SU-DHL-6 (cell line): ENCODE data around the gene MT1E.
"Not testable (repeated sequence)": the region's sequence is repeated elsewhere in the genome, so short reads cannot be mapped to it uniquely, and the experiment has no call there.

Experiments used
- H2AFZ ChIP-seq: fragments of 200-600 bp; sonication (generic); 2 replicates; pipeline ENCODE4 v1.6.1; 2014; ENCODE audit warnings: low read depth, mild to moderate bottlenecking, moderate library complexity, mixed read lengths, antibody characterized with exemption, low read length; ENCODE audit not compliant: severe bottlenecking
- H3F3A ChIP-seq: fragments of 200-600 bp; shearing (Covaris generic); 2 replicates; pipeline ENCODE4 v1.6.0; 2016; ENCODE audit warnings: antibody characterized with exemption, mild to moderate bottlenecking; ENCODE audit not compliant: insufficient read depth
- H3K27ac ChIP-seq: fragments of 200-600 bp; sonication (generic); 2 replicates; pipeline ENCODE4 v1.5.1; 2016; ENCODE audit warnings: low read depth, mild to moderate bottlenecking, low read length, moderate library complexity, mixed read lengths
- H3K27me3 ChIP-seq: fragments of 200-600 bp; sonication (generic), shearing (Covaris generic); 2 replicates; pipeline ENCODE4 v1.6.0; 2014; ENCODE audit warnings: mild to moderate bottlenecking, low read length
- H3K36me3 ChIP-seq: fragments of 200-600 bp; sonication (generic); 2 replicates; pipeline ENCODE4 v1.6.1; 2014; ENCODE audit warnings: mild to moderate bottlenecking, low read length, mixed read lengths
- H3K4me2 ChIP-seq: fragments of 300-600, 200-600 bp; shearing (Covaris generic), sonication (generic); 2 replicates; pipeline ENCODE4 v1.6.0; 2014; ENCODE audit warnings: low read length, low read depth, mild to moderate bottlenecking; ENCODE audit not compliant: poor library complexity, severe bottlenecking
- H3K4me3 ChIP-seq: fragments of 200-600 bp; sonication (generic); 2 replicates; pipeline ENCODE4 v1.5.1; 2014; ENCODE audit warnings: antibody characterized with exemption, low read length, mild to moderate bottlenecking, mixed read lengths; ENCODE audit not compliant: insufficient read depth, poor library complexity, severe bottlenecking
- H3K79me2 ChIP-seq: fragments of 200-600 bp; sonication (generic); 2 replicates; pipeline ENCODE4 v1.6.1; 2014; ENCODE audit warnings: mild to moderate bottlenecking, low read length, moderate library complexity; ENCODE audit not compliant: insufficient read depth
- H3K9ac ChIP-seq: fragments of 200-600 bp; sonication (generic); 2 replicates; pipeline ENCODE4 v1.7.0; 2014; ENCODE audit warnings: mild to moderate bottlenecking, low read length
- H3K9me2 ChIP-seq: fragments of 200-600 bp; sonication (generic); replicated peaks from 2 replicates; pipeline ENCODE4 v1.6.1; 2014; ENCODE audit warnings: low read length; ENCODE audit not compliant: insufficient read depth
- H3K9me3 ChIP-seq: fragments of 200-600 bp; sonication (generic); 2 replicates; pipeline ENCODE4 v1.6.1; 2014; ENCODE audit warnings: low read length, mixed read lengths; ENCODE audit not compliant: insufficient read depth
- H4K20me1 ChIP-seq: fragments of 200-600 bp; sonication (generic); 2 replicates; pipeline ENCODE4 v1.6.1; 2014; ENCODE audit warnings: low read depth, mild to moderate bottlenecking, antibody characterized with exemption, low read length, moderate library complexity, mixed read lengths
- EZH2phosphoT487 ChIP-seq: fragments of 200-600 bp; sonication (generic), shearing (Covaris generic); conservative IDR thresholded peaks from 2 replicates; pipeline ENCODE4 v1.6.1; 2018; ENCODE audit warnings: mild to moderate bottlenecking, antibody characterized with exemption, low read length, moderate library complexity, mixed read lengths
- TF ChIP-seq, protein P1 (sequence below): fragments of 200-600 bp; sonication (generic); IDR thresholded peaks from one replicate; pipeline ENCODE4 v1.5.1; 2017; ENCODE audit warnings: antibody characterized with exemption, mild to moderate bottlenecking, low read length, moderate library complexity; ENCODE audit not compliant: insufficient read depth, poor library complexity, severe bottlenecking

Gene MT1E

DNA sequence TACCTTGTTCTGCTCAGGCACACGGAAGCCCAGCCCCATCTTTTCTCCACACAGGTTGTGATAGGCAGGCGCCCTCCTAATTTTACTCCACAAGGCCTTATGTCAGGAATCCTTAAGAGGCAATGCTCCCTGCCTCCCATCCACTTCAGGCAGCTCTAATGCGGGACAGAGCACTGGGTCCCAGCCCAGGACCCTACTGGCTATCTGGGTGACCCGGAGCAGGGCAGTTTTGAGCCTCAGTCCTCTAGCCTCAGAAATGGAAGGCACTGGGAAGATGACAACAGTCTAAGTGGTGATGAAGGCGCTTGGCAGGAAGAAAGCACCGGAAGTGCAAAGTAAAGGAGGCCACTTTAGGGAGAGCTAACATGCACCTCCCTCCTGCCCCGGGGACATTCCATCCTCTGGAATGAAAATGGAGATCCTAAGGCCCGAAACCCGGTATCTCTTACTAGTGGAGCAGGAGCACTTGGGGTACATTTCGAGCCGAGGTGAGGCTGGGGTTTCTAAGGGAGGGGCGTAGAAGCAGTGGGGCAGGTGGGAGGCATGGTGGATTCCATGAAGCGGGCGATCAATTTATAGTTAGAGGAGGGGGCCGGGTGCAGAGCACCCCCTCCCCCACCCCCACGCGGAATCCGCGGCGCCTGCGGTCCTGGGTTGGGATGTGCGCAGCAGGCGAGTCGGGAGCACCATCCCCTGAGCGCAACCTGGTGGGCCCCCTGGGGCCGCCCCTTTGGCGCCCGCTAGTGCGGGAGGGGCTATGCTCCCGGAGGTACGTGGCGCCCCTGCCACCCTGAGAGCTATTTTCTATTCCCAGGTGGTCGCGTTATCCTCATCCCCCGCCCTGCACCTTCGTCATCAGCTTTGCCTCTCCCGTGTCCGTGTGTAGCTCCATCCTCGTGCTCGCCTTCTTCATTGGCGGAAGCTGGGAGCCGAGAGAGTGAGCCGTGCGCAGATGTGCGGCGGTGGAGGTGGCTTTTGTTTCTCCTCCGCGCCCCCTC lies 37.1 kb downstream of the MT1E start:
- Histone ChIP-seq H3K4me2 (no peak overlapping the region), H3K27me3 (no peaks in the 10 kb centered on the region), H3K9ac (no peak overlapping the region)

DNA sequence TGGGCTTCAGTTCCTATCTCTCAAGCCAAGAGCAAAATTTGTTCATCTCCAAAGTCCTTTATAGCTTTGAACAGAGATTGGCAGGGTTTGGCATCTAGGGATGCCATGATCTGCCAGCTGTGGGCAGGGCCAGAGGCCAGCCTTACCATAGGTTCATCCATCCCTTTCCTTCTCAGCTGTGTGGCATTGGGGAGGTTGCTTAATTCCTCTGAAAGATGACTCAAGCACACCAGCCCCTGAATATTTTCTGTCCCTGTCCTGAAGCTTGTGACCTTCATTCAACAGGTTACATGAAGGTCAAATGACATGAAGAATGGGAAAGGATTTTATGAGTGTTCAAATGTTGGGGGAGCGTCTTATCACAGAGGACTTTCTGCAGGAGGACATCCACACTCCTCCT lies 38.9 kb downstream of the MT1E start:
- H3K9me2 ChIP-seq = no peaks in the 10 kb centered on the region
- no peaks in the 10 kb centered on the region for H3K79me2 ChIP-seq
- no peaks in the 10 kb centered on the region for H4K20me1 ChIP-seq
- H3K4me3 ChIP-seq = no peak overlapping the region
- no peak overlapping the region for H3K27ac ChIP-seq
- no peak overlapping the region for H3K4me2 ChIP-seq
- H3K36me3 ChIP-seq = no peaks in the 10 kb centered on the region
- no peak overlapping the region for H3K9ac ChIP-seq
- no peaks in the 10 kb centered on the region for H3K27me3 ChIP-seq
- H2AFZ ChIP-seq = no peak overlapping the region
- no peaks in the 10 kb centered on the region for H3F3A ChIP-seq
- H3K9me3 ChIP-seq = no peaks in the 10 kb centered on the region
- TF ChIP-seq EZH2phosphoT487 = no peak
- TF ChIP-seq, protein P1, sequence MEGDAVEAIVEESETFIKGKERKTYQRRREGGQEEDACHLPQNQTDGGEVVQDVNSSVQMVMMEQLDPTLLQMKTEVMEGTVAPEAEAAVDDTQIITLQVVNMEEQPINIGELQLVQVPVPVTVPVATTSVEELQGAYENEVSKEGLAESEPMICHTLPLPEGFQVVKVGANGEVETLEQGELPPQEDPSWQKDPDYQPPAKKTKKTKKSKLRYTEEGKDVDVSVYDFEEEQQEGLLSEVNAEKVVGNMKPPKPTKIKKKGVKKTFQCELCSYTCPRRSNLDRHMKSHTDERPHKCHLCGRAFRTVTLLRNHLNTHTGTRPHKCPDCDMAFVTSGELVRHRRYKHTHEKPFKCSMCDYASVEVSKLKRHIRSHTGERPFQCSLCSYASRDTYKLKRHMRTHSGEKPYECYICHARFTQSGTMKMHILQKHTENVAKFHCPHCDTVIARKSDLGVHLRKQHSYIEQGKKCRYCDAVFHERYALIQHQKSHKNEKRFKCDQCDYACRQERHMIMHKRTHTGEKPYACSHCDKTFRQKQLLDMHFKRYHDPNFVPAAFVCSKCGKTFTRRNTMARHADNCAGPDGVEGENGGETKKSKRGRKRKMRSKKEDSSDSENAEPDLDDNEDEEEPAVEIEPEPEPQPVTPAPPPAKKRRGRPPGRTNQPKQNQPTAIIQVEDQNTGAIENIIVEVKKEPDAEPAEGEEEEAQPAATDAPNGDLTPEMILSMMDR = no peak

More for the DNA sequence above, 37.1 kb downstream of the MT1E start:
- no peak for TF ChIP-seq EZH2phosphoT487
- TF ChIP-seq, protein P1 = no peak
- Histone ChIP-seq H2AFZ (no peak overlapping the region), H3K36me3 (no peaks in the 10 kb centered on the region), H3K4me3 (no peak overlapping the region), H3F3A (no peaks in the 10 kb centered on the region), H3K27ac (no peak overlapping the region), H4K20me1 (no peaks in the 10 kb centered on the region), H3K79me2 (no peaks in the 10 kb centered on the region), H3K9me3 (no peaks in the 10 kb centered on the region), H3K9me2 (no peaks in the 10 kb centered on the region)

DNA sequence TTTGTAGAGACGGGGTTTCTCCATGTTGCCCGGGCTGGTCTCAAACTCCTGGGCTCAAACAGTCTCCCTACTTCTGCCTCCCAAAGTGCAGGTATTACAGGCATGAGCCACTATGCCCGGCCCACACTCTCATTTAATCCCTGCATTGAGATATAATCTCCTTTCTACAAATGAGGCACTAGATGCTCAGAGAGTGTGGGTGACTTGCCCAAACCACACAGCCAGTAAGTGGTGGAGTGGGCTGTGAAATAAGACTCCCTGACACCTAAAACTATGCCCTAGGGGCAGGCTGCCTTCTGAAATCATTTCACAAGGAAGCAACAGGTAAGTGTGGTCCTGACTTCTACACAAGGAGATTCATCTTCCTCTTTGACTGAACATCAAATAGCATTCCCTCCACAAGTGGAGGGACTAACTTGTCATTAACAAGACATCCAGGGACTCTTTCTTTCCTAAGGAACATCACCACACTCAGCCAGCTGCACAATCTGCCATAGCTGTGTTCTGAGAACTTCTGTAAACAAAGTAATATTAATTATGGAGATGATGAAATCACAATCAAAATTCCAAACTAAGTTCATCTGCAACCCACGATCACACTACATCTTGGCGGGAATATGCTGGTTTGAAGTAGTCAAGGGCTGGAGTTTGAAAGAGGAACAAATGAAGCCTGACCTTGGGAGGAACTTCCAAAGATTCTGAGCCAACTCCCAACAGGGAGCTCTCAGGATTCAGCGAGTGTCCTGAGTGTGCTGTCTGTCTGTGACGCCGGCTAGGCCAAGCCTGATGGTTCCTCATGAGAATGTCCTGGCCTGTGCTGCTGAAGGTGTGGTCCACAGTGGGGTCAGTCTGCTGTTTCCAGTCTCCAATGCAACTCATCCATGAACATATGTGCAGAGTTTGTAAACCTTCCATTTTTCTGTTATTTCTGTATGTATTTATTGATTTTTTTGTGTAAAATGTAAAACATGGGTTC lies 40.0 kb downstream of the MT1E start:
- H3K4me3 ChIP-seq, H3K9me2 ChIP-seq, H3F3A ChIP-seq, H2AFZ ChIP-seq, H3K79me2 ChIP-seq, H3K27me3 ChIP-seq, H3K27ac ChIP-seq, H3K36me3 ChIP-seq, H3K9me3 ChIP-seq, H4K20me1 ChIP-seq, H3K9ac ChIP-seq, H3K4me2 ChIP-seq: not testable (repeated sequence)
